GM18511 (cell line): ENCODE results near the gene MEX3C.
A peak's percentile ranks its signal among the peaks of the same experiment; 100 is the strongest.

Experiments used
- ATAC-seq: cut with Tn5 transposase; IDR thresholded peaks from one replicate; pipeline ENCODE4 v1.9.1; 2021; ENCODE audit warnings: mild to moderate bottlenecking, moderate library complexity; ENCODE audit not compliant: unreplicated experiment

Gene MEX3C

GRCh38 chr18:51197661-51198424 lies at the start of gene MEX3C:
MEX3C (minus strand) TSS chr18:51197681; CDS start chr18:51197320, 361 bp downstream.
- peak; percentile 78 for ATAC-seq

DNA sequence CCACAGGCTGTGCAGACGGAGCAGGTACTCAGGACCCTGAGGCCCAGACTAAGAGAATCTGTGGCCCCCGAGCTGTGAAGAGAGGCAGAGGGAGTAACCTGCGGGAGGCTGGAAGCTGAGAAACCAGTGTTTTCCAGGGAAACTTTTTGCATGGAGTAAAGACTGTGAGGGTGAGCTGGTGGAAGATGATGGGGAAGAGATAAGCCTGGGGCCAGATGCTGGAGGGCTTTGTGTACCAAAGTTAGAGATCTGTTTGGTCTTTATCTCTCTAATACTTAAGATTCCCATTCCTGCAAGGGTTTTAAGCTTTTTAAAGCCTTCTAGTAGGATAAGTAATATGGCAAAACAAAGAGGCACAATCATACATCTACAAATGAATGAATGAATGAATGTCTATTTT lies 43.7 kb upstream of the MEX3C start:
- no peak for ATAC-seq

- ATAC-seq, result no peak
Measured at GRCh38 chr18:51236225-51236624, 38.7 kb upstream of the MEX3C start.

GRCh38 chr18:51235009-51235789 lies 37.7 kb upstream of the MEX3C start:
- peak; percentile 93 for ATAC-seq

DNA sequence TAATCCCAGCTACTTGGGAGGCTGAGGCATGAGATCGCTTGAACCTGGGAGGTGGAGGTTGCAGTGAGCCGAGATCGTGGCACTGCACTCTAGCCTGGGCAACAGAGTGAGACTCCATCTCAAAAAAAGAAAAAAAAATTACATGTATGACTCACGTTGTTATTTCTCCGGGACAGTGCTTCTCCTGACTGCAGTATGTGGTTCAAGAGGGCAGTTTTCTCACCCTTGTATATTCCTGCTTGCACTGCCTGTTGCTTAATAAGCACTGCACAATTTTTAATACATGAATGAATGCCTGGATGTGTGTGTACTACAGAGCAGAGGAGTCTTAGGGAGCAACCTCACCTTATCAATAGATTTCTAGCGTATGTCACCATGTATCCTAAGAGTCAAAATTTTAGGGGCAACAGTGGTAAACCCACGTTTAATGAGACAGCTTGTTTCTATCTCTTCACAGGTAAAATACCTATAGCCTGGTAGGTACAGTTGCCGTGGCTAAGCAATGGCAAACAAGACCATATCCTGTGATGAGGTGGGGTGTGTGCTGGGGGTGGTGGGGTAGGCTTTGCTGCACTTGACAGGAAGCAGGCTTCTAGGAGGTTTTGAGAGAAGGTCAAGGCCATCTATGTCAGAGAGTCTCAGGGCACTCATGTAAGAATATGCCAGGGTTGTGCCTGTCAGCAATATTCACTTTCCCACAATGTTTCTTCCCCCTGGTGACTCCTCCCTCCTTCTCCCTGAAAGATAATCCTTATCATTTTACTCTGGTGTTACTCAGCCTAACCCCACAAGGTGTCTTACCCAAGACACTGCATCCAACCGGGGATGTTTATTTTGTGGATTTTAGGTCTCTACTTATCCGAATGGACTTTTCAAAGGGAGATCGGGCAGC lies 36.9 kb upstream of the MEX3C start:
- no peak for ATAC-seq

DNA sequence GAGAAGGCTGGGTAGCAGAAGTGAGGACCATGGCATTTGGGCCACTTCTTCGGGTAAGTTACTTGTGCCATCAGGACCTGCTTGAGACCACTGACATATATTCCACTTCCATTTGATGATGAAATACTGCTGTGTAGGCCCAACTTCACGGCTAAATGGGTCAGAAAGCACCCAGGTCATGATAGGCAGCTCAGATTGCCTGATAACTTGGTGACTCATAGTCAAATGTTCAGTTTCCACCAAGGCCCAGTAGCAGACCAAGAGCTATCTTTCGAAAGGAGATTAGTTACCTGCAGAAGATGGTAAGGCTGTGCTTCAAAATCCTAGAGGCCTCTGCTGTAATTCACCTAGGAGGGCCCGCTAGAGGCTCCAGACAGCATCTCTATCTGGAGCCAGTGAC lies 31.8 kb upstream of the MEX3C start:
- ATAC-seq, result no peak

DNA sequence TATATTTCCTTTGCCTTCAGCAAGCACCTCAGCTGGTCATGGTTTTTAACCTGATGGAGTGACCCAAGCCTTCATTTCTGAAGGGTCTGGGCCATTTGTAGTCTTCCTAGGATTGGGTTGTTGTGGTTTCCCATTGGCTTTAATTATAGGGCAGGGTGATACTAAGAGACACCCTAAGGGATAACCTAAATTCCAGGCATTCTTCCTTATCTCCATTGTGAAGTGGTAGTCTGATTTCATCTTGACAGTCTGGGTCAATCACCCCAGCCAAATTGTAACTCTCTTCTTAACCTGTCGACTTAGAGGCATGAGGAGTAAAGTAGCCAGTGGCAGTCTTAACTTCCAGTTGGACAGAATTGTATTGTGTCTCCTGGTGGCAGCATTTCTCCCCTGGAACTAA lies 30.2 kb upstream of the MEX3C start:
- ATAC-seq, result no peak

DNA sequence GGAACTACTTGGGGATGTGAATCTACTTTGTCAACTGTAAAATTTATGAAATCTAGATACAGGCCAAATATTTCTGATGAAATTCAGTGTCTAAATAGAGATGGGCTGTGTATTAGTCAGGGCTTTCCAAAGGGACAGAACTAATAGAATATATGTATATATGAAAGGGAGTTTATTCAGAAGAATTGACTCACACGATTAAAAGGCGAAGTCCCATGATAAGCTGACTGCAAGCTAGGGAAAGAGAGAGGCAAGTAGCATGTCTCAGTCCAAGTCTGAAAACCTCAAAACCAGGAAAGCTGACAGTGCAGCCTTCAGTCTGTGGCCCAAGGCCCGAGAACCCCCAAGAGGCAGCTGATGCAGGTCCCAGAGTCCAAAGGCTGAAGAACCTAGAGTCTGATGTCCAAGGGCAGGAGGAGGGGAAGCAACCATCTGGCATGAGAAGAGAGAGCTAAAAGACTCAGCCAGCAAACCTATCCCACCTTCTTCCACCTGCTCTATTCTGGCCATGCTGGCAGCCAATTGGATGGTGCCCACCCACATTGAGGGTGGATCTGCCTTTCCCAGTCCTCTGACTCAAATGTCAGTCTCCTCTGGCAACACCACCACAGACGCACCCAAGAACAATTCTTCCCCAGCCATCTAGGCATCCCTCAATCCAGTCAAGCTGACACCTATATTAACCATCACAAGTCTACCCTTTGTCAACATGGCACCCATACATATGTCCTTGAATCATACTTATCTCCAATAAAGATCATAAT lies 29.3 kb upstream of the MEX3C start:
- ATAC-seq, result no peak

DNA sequence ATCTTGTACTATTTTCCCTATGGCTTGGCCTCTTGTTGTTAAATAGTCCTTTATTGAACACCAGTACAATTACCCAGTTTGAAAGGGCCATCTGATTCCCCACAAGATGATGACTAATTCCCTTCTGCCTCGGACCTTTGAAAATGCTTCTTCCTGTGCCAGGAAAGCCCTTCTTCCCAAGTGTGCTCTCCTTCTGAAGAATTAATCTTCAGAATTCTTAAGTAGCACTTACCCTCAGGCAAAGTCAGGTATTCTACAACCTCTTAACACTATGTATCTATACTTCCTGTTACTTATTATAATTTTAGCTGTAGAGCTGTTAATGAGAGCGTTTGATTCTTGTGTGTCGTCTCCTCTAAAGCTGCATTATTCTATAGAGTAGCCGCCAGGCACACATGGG lies 28.6 kb upstream of the MEX3C start:
- no peak for ATAC-seq

DNA sequence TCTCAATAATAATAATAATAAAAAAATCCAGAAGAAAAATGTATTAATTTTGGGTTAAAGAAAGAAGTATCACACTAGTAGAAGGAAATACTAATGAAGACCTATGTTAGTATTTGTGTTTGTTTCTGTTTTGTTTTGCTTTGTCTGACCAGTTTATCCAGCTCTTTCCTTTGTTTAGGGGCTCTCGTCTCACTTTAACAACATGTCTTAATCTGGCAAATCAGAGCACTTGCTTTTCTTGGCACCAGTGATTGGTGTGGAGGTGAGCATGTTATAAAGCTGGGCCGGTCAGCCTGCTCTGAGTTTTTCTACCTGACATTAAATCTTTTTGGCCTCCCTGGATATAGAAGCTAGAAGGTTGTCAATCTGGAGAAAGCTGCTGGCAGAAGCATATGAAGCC lies 15.1 kb upstream of the MEX3C start:
- no peak for ATAC-seq

DNA sequence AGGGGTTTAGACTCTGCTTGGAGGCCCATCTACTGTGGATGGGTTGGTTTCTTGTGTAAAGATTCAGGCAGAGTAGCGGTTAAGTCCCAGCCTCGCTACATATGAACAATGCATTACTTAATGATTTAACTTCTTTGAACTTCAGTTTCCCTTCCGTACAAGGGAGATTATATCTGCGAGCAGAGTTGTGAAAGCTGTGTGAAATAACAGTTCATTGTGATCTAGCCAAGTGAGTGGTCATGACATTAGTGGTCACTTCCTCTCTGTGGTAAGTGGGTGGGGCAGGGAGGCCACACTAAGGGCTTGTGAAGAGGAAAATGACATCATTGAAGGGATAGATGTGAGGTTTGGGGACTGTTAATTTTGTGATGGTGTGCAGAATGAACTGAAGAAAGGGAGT lies 14.1 kb upstream of the MEX3C start:
- ATAC-seq, result peak; percentile 99

GRCh38 chr18:51196811-51197660 lies 445 bp downstream of the MEX3C start:
- ATAC-seq, result peak; percentile 10

DNA sequence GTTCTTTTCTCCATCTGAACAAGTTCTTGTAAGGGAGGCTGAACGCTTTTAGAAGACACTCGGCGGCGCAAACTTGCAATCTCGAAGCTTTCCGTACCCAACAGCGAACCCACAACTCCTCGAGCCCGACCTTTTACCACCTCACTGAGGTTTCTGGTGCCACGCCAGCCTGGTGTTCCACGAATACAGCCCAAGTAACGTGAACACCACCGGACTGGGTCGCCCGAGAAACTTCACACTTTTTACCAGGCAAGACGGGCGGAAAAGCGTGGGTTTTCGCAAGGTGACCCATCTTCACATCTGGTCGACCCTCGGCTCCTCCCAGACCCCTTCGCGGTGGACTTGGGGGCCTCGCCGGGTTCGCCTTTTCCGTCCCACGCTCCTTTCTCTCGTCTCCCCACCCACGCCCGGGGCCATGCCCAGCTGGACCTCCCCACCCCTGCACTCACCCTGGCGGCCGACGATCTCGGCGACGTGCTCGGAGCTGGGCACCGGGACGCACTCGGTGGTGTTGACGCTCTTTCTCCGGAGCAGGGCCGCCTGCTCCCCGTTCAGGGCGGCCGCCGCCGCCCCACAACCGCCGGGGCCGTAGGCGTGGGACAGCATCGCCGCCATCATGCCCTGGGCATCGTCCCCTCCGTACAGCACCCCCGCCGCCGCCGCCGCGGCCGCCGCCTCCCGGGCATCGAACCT lies 1.2 kb downstream of the MEX3C start:
- peak; percentile 2 for ATAC-seq

GRCh38 chr18:51195451-51196117 lies 1.9 kb downstream of the MEX3C start:
- no peak for ATAC-seq

DNA sequence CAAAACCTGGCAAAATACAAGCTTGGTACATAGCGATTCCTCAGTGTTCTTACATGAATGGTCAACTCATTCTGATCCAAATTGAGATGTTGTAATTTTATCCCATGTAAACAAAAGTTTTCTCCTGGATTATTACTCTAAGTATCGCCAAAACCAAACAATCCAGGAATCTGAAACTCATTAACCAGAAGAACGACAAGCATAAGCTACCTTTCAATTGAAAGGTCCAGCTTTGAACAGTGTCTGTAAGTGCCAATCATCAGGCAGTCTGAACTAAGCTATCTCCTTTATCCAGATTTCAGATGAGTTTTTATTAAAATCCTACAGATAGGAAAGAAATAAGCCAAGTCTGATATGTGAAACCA lies 2.4 kb downstream of the MEX3C start:
- no peak for ATAC-seq

- ATAC-seq, result no peak
Measured at GRCh38 chr18:51194604-51195003, 2.9 kb downstream of the MEX3C start.

GRCh38 chr18:51193621-51194287 lies 3.7 kb downstream of the MEX3C start:
- ATAC-seq, result no peak

DNA sequence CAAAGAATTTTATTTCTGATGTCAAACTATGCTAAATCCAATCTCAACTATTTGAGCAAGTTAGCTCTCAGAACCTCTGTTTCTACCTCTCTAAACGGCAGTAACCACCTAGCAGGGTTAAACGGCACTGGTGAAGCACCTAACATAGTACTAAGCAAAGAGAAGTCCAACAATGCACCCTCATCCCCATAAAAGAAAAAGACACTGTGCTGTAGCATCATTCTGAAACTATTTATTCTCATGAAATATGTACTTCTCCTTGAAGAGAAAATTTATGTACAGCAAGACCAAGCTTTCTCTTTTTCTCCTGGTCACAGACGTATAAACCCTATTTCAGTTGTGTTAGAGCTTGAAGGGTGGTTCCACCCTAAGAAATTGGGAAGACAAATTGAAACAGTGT lies 4.8 kb downstream of the MEX3C start:
- ATAC-seq, result no peak
